Activated CD4-positive, alpha-beta T cell treated with anti-CD3 and anti-CD28 coated beads, Interleukin-2, amount 10 ng/mL, durations not matched to agents 24 days and 14 days (primary cell): ENCODE data around the gene HASPIN. TPM values are rescaled to one million over a fixed set of nuclear protein-coding genes. Genes with fewer than 3 reads are reported as not detected.

ENCODE experiments used
- DNase-seq: peaks from one replicate; pipeline ENCODE4 v3.0.0; 2022
- H3K27ac Mint-ChIP-seq: one replicate; pipeline ENCODE4 v1.8.0; 2022; ENCODE audit warnings: mild to moderate bottlenecking, mixed read lengths
- H3K27me3 Mint-ChIP-seq: one replicate; pipeline ENCODE4 v1.8.0; 2022; ENCODE audit warnings: mixed read lengths
- H3K36me3 Mint-ChIP-seq: one replicate; pipeline ENCODE4 v1.8.0; 2022; ENCODE audit warnings: low read depth, mild to moderate bottlenecking, mixed read lengths
- H3K4me1 Mint-ChIP-seq: one replicate; pipeline ENCODE4 v1.8.0; 2021; ENCODE audit warnings: mixed read lengths
- H3K4me3 Mint-ChIP-seq: one replicate; pipeline ENCODE4 v1.8.0; 2022; ENCODE audit warnings: mild to moderate bottlenecking, moderate library complexity, mixed read lengths
- H3K9me3 Mint-ChIP-seq: one replicate; pipeline ENCODE4 v1.8.0; 2021; ENCODE audit warnings: mixed read lengths
- intact Hi-C: fragments of 100-400 bp; cut with micrococcal nuclease; formaldehyde crosslinking; loops from one replicate; pipeline ENCODE4 v1.15.1; 2023
- total RNA-seq: library from RNA; stranded (reverse); gene quantifications from 2 replicates; pipeline ENCODE4 v1.2.3, GENCODE V29; 2022

HASPIN gene
- total RNA-seq, 1 donor from 2014 or later: 25.1 TPM

DNA sequence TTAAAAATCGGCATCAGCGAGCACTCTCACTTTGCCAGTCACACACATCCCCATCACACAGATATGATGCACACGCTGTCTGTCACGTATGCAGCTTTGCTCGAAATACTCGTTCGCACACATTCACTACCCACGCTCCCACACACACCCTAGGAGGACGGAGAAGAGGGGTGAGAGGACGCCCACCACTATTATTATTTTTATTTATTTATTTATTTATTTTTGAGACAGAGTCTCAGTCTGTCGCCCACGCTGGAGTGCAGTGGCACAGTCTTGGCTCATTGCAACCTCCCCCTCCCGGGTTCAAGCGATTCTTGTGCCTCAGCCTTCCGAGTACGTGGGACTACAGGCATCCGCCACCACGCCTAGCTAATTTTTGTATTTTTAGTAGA lies 30.4 kb downstream of the HASPIN start:
- H3K4me1 Mint-ChIP-seq: peaks cover 26% of the 10 kb centered on the region
- no peaks in the 10 kb centered on the region for H3K9me3 Mint-ChIP-seq
- DNase-seq: no peak
- H3K36me3 Mint-ChIP-seq: no peaks in the 10 kb centered on the region
- peak overlapping the region; percentile 4 for H3K27ac Mint-ChIP-seq
- no peak overlapping the region for H3K4me3 Mint-ChIP-seq
- no peaks in the 10 kb centered on the region for H3K27me3 Mint-ChIP-seq
- intact Hi-C loops: no loop called here

DNA sequence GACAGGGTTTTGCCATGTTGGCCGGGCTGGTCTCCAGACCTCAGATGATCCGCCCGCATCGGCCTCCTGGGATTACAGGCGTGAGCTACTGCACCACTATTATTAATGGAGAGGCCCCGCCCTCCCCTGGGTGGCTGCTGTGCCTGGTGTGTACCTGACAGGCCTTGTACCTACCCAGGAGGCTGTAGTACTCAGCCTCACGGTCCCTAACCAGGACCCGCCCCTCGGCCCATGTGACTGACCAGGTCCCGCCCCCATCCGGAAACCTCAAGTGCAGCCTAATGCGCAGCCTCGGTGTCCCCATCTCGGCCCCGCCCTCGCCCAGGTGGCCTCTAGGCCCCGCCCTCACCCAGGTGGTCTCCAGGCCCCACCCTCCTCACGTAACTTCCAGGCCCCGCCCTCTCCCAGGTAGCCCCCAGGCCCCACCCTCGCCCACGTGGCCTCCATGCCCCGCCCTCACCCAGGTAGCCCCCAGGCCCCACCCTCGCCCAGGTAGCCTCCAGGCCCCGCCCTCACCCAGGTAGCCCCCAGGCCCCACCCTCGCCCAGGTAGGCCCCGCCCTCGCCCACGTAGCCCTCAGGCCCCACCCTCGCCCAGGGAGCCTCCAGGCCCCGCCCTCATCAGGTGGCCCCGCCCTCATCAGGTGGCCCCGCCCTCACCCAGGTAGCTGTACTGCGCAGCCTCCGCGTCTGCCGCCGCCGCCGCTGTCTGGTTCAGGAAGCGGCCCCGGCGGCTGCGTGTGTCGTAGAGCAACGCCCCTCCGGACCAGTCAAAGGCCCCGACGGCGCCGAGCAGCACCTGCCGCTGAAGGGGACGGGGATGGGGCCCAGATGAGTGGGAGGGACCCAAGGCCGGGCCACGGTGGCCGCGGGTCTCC lies 31.0 kb downstream of the HASPIN start:
- intact Hi-C loops: no loop called here
- Mint-ChIP-seq H3K4me3 (no peak overlapping the region), H3K9me3 (peaks cover 5% of the 10 kb centered on the region), H3K27me3 (no peaks in the 10 kb centered on the region), H3K4me1 (peaks cover 24% of the 10 kb centered on the region), H3K27ac (no peak overlapping the region), H3K36me3 (peaks cover 1% of the 10 kb centered on the region)
- peak; percentile 85 for DNase-seq

DNA sequence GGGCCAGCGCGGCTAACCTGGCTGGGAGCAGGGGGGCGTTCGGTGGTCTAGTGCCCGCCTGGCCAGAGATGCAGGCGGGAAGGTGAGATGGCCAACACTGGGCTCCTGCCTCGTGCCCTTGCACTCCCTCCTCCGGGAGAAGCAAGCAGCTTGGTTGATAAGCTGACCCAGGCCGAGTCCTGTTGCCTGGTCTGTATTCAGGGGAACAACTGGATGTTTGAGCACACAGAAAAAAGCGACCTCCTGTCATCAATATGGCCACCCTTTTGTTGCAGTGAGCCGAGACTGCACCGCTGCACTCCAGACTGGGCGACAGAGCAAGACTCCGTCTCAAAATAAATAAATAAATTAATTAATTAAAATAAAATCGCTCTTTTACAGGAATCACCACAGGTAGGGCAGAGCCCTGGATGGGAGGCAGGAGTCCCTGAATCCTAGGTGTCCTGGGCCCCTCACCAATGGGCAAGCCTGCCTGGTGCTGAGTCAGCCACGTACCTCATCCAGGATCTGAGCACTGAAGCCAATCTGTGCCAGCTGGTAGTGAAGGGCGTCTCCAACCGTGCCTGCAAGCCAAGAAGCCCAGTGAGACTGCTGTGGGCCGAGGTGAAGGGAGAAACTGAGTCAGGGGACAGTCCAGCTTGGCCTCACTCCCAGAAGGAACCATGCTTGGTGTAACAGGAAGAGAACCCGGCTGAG lies 31.8 kb downstream of the HASPIN start:
- no peak for DNase-seq
- peaks cover 6% of the 10 kb centered on the region for H3K36me3 Mint-ChIP-seq
- intact Hi-C loops: no loop called here
- peaks cover 10% of the 10 kb centered on the region for H3K9me3 Mint-ChIP-seq
- peak overlapping the region; percentile 23 for H3K4me3 Mint-ChIP-seq
- no peaks in the 10 kb centered on the region for H3K27me3 Mint-ChIP-seq
- H3K4me1 Mint-ChIP-seq: peaks cover 17% of the 10 kb centered on the region
- no peak overlapping the region for H3K27ac Mint-ChIP-seq

DNA sequence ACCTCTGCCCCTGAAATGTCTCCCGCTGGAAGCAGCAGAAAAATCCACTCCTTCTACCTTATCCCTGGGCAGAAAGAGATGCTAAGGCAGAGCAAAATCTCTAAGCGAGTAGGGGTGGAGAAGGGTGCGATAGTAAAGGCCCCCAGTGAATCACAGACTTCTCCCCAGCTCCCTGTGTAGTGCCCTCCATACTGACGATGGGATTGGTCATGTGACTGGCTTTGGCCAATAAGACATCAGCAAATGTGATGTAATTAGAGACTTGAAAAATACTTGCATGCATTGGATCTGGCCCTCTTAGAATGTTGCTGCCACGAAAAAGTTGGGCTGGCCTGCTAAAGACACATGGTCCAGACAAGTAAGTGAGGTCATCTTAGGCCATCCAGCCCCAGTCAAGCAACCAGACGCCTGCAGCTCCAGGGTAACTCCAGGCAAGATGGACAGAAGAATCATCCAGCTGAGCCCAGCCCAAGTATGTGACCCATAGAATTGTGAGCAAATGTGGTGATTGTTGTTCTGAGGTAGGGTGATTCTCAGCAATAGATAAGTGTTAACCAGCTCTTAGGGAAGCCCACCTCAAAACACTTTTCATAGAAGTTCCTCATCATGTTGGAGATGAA lies 36.0 kb downstream of the HASPIN start:
- H3K36me3 Mint-ChIP-seq: peaks cover 9% of the 10 kb centered on the region
- no peak for DNase-seq
- peaks cover 23% of the 10 kb centered on the region for H3K4me1 Mint-ChIP-seq
- H3K27ac Mint-ChIP-seq: no peak overlapping the region
- no peak overlapping the region for H3K4me3 Mint-ChIP-seq
- peaks cover 14% of the 10 kb centered on the region for H3K9me3 Mint-ChIP-seq
- intact Hi-C loops: no loop called here
- H3K27me3 Mint-ChIP-seq: no peaks in the 10 kb centered on the region

DNA sequence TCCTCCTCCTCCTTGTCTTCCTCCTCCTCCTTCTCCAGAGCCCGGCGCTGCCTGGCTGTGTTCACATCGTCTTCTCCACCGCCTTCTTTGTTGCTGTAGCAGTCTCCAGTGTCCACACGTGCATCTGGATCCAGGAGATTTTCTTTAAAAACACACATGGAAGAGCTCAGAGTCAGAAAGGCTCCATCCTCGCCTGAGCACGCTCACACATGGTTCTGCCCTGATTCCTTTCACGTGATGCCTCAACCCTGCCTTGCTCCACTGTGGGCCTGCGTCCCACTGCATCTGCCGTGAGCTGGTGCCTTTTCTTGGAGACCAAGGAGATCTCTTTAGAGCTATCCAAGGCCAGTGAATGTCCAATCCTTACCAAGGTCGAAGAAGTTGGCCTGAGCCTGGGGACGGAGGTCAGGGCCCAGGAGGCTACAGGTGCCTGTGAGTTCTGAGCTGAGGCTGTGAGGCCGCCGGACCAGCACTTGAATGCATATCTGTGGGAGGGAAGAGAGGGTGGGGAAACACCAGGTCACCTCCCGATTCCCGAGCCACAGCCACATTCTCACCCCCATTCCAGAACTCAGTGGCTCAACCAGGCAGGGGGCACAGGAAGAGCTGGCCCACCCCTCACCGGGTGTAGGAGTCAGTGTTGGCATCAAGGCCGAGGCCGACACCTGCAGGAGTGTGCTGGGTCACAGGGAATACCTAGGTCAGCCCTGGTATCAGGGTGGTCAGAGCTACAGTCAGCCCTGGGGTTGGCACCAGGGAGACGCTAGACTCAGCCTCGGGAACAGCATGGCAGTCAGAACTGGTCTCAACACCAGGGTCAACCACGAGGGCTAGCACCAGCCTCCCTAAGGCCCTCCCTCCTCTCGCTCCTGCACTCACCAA lies 37.6 kb downstream of the HASPIN start:
- DNase-seq: no peak
- peaks cover 12% of the 10 kb centered on the region for H3K36me3 Mint-ChIP-seq
- H3K27me3 Mint-ChIP-seq: peaks cover 2% of the 10 kb centered on the region
- H3K4me1 Mint-ChIP-seq: peaks cover 37% of the 10 kb centered on the region
- H3K27ac Mint-ChIP-seq: peak overlapping the region; percentile 28
- no peak overlapping the region for H3K4me3 Mint-ChIP-seq
- intact Hi-C loops: no loop called here
- H3K9me3 Mint-ChIP-seq: peaks cover 14% of the 10 kb centered on the region

DNA sequence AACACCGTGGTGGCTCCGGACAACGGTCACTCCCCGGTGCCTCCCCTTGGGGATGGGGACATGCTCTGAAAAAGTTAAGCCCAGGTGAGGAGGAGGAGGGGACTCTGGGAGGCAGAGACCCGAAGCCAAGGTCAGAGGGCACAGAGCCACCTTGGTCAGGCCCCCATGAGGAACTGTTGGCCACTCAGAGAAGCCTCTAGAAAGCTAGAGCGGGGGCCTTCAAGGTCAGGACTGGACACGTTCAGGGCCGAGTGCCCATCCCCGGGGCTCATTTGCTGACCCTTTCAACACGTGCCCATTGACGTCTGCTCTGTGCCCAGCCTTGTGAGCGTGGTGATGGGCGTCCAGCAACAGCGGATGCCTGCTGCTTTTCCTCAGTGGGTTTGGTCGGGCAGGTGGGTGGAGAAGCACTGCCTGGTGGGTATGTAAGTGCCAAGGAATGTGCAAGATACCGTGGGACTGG lies 38.2 kb downstream of the HASPIN start:
- peaks cover 14% of the 10 kb centered on the region for H3K9me3 Mint-ChIP-seq
- no peak overlapping the region for H3K27ac Mint-ChIP-seq
- H3K4me3 Mint-ChIP-seq: no peak overlapping the region
- peaks cover 2% of the 10 kb centered on the region for H3K27me3 Mint-ChIP-seq
- H3K36me3 Mint-ChIP-seq: peaks cover 12% of the 10 kb centered on the region
- intact Hi-C loops: no loop called here
- H3K4me1 Mint-ChIP-seq: peaks cover 42% of the 10 kb centered on the region
- DNase-seq: no peak

DNA sequence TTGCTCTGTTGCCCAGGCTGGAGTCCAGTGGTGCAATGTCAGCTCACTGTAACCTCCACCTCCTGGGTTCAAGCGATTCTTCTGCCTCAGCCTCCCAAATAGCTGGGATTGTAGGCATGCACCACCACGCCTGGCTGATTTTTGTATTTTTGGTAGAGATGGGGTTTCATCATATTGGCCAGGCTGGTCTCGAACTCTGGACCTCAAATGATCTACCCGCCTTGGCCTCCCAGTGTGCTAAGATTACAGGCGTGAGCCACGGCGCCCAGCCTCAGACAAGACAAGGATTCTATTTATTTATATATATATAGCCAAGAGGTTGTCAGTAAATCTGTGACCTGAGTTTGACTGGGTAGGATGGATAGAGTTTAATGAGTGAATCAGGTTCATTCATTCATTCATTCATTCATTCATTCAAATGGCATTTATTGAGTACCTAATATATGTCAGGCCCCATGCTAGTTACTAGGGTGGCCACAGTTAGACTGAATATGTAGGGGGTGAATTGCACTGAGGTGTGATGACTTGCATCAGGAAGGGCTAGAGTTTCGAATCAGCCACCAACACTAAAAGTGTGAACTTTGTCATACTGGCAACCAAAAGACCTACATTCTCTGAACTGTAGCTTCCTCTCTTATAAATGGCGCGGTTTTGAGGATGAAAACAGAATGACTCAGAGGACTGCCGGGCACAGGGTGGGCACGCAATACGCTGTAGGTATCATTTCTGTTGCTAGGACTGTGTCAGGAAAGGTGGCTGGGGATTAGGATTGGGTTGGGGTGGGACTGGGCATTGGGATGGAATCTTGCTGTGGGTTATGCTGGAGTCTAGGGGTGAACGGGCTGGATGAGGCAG lies 39.4 kb downstream of the HASPIN start:
- peak overlapping the region; percentile 72 for H3K4me3 Mint-ChIP-seq
- intact Hi-C loops: loop anchor here (1.0 kb wide), 3 partner anchors 12 to 52 kb away; no protein-coding TSS in a partner anchor
- peak; percentile 79 for DNase-seq
- peaks cover 14% of the 10 kb centered on the region for H3K9me3 Mint-ChIP-seq
- H3K4me1 Mint-ChIP-seq: peaks cover 45% of the 10 kb centered on the region
- peaks cover 16% of the 10 kb centered on the region for H3K36me3 Mint-ChIP-seq
- peaks cover 2% of the 10 kb centered on the region for H3K27me3 Mint-ChIP-seq
- H3K27ac Mint-ChIP-seq: peak overlapping the region; percentile 89

DNA sequence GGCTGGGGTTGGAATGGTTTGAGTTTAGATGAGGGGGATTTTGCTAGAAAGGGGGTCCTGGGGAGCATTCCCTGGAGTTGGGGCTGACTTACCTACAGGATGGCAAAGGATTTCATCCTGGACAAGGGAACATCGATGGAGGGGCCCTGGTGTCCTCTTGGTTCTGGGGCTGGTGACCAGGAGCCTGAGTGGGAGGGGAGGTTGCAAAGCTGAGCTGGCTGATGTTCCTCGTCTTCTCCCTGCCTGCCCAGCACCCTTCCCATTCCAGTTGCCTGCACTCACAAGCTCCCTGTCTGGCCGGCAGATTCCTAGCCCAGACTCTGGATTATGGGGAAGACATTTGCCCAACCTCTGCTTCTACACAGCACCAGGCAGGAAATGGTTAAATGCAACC lies 40.1 kb downstream of the HASPIN start:
- Mint-ChIP-seq H3K27me3 (peaks cover 2% of the 10 kb centered on the region), H3K4me3 (peak overlapping the region; percentile 72), H3K9me3 (peaks cover 14% of the 10 kb centered on the region), H3K36me3 (peaks cover 18% of the 10 kb centered on the region), H3K27ac (peak overlapping the region; percentile 89), H3K4me1 (peaks cover 50% of the 10 kb centered on the region)
- intact Hi-C loops: loop anchor here (1.0 kb wide), 3 partner anchors 12 to 52 kb away; no protein-coding TSS in a partner anchor
- no peak for DNase-seq

DNA sequence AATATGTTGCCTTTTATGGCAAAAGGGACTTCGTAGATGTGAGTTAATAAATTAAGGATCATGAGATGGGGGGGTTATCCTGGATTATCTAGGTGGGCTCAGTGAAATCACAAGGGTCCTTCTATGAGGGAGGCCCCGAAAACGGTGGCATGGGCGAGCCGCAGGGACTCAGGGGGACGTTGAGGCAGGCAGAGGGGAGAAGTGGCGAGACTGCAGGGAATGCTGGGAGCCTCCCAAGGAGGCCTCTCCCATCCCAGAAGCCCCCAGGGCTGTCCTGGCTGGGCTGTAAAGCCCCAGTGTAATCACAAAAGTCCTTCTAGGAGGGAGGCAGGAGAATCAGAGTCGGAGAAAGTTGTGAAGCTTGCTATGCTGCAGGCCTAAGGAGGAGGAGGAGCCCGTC lies 42.3 kb downstream of the HASPIN start:
- DNase-seq: no peak
- Mint-ChIP-seq H3K4me1 (peaks cover 59% of the 10 kb centered on the region), H3K27me3 (peaks cover 2% of the 10 kb centered on the region), H3K4me3 (peak overlapping the region; percentile 79), H3K27ac (peak overlapping the region; percentile 95), H3K36me3 (peaks cover 10% of the 10 kb centered on the region), H3K9me3 (peaks cover 2% of the 10 kb centered on the region)
- intact Hi-C loops: loop anchor here (1.0 kb wide), 1 partner anchor 26 kb away; no protein-coding TSS in a partner anchor

DNA sequence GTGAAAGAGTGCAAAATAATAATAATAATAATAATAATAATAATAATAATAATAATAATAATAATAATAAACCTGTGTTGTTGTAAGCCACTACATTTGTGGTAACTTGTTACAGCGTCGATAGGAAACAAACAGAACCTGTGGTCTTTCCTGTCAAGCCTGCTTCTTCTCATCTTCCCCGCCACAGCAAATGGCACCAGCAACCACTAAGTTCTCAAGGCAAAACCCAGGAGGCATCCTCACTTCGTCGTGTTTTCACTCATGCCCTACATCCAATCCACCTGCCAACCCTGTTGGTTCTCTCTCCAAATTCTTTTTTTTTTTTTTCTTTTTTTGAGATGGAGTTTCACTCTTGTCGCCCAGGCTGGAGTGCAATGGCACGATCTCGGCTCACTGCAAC lies 43.1 kb downstream of the HASPIN start:
- H3K9me3 Mint-ChIP-seq: no peaks in the 10 kb centered on the region
- peak overlapping the region; percentile 8 for H3K4me3 Mint-ChIP-seq
- no peak for DNase-seq
- intact Hi-C loops: loop anchor here (1.0 kb wide), 1 partner anchor 26 kb away; no protein-coding TSS in a partner anchor
- H3K4me1 Mint-ChIP-seq: peaks cover 62% of the 10 kb centered on the region
- peak overlapping the region; percentile 46 for H3K27ac Mint-ChIP-seq
- peaks cover 2% of the 10 kb centered on the region for H3K27me3 Mint-ChIP-seq
- peaks cover 9% of the 10 kb centered on the region for H3K36me3 Mint-ChIP-seq

DNA sequence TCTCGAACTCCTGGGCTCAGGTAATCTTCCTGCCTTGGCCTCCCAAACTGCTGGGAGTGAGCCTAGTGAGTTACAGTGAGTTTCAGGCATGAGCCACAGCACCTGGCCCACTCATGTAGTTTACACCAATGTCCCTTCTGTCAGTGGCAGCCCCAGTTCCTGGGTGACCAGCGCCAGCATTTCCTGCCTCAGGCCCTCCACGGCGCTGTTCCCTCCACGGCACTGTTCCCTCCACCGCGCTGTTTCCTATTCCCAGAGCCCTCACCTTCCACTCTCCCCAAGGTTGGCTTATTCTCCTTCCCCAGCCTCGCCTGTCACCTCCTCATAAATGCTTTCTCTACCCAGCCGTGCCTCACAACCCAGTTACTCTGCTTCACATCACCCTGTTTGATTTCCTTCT lies 44.6 kb downstream of the HASPIN start:
- Mint-ChIP-seq H3K27ac (peak overlapping the region; percentile 4), H3K4me3 (no peak overlapping the region), H3K36me3 (peaks cover 9% of the 10 kb centered on the region), H3K4me1 (peaks cover 61% of the 10 kb centered on the region), H3K9me3 (no peaks in the 10 kb centered on the region), H3K27me3 (peaks cover 2% of the 10 kb centered on the region)
- no peak for DNase-seq
- intact Hi-C loops: no loop called here

DNA sequence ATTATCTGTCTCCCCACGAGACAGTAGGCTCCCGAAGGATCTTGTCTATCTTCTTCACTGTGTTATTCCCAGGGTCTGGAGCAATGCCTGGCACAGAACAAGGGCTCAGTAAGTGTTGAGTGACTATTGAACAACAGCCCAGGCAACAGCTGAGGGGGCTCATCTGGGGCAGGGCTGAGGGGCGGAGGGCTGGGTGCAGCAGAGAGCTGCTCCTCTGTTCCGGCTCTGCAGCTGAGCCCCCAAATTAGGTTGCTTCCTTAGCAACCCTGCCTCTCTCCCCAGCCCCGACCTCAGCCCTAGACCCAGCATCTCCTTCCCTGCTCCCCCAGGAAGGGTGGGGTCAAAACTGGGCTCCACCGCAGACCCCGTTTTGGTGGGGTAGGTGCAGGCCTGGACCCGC lies 45.1 kb downstream of the HASPIN start:
- H3K4me3 Mint-ChIP-seq: no peak overlapping the region
- H3K27me3 Mint-ChIP-seq: peaks cover 2% of the 10 kb centered on the region
- intact Hi-C loops: no loop called here
- peak overlapping the region; percentile 4 for H3K27ac Mint-ChIP-seq
- DNase-seq: no peak
- H3K36me3 Mint-ChIP-seq: peaks cover 9% of the 10 kb centered on the region
- H3K4me1 Mint-ChIP-seq: peaks cover 57% of the 10 kb centered on the region
- H3K9me3 Mint-ChIP-seq: no peaks in the 10 kb centered on the region
